Liver (tissue), 9 donors: ENCODE data around the gene GNB1. TPM values are rescaled to one million over a fixed set of nuclear protein-coding genes. Genes with fewer than 3 reads are reported as not detected.

ENCODE experiments used
- DNase-seq: peaks from one replicate; pipeline ENCODE4 v3.0.0-alpha.2; 2017; ENCODE audit warnings: low spot score
- H3K27ac ChIP-seq, 2 donors: one replicate each; pipeline ENCODE4 v1.7.0; 2013; ENCODE audit warnings: inconsistent platforms in 2 of 2, low read length in 2 of 2, control low read depth in 1 of 2, low read depth in 1 of 2, mild to moderate bottlenecking in 1 of 2
- H3K27me3 ChIP-seq, 4 donors: one replicate each; pipeline versions ENCODE4 v1.6.1 to v1.7.0; 2013; ENCODE audit warnings: low read length in 3 of 4, inconsistent platforms in 1 of 4, mild to moderate bottlenecking in 1 of 4, moderate library complexity in 1 of 4; ENCODE audit not compliant: control insufficient read depth in 4 of 4, insufficient read depth in 4 of 4
- H3K36me3 ChIP-seq, 4 donors: one replicate each; pipeline versions ENCODE4 v1.6.1 to v1.7.0; 2013; ENCODE audit warnings: low read length in 3 of 4, mild to moderate bottlenecking in 3 of 4, low read depth in 1 of 4, moderate library complexity in 1 of 4; ENCODE audit not compliant: control insufficient read depth in 4 of 4, insufficient read depth in 3 of 4
- H3K4me1 ChIP-seq, 4 donors: one replicate each; pipeline versions ENCODE4 v1.6.1 to v1.7.0; 2013; ENCODE audit warnings: low read length in 3 of 4, mild to moderate bottlenecking in 3 of 4, moderate library complexity in 1 of 4; ENCODE audit not compliant: control insufficient read depth in 4 of 4, insufficient read depth in 4 of 4
- H3K4me3 ChIP-seq, 3 donors: one replicate each; pipeline versions ENCODE4 v1.6.1 to v1.7.0; 2013; ENCODE audit warnings: low read length in 3 of 3, control low read depth in 1 of 3, low read depth in 1 of 3, mild to moderate bottlenecking in 1 of 3
- H3K9ac ChIP-seq, 2 donors: one replicate each; pipeline ENCODE4 v1.7.0; 2013; ENCODE audit warnings: low read length in 2 of 2, mild to moderate bottlenecking in 2 of 2, moderate library complexity in 2 of 2, control low read depth in 1 of 2, low read depth in 1 of 2
- H3K9me3 ChIP-seq, 4 donors: one replicate each; pipeline versions ENCODE4 v1.6.1 to v1.7.0; 2013; ENCODE audit warnings: low read length in 3 of 4; ENCODE audit not compliant: control insufficient read depth in 4 of 4
- ATF3 ChIP-seq: IDR thresholded peaks from 2 replicates; pipeline ENCODE4 v1.6.1; 2016; ENCODE audit warnings: antibody characterized with exemption
- CTCF ChIP-seq: fragments of 150-350 bp; IDR thresholded peaks from 2 replicates; pipeline ENCODE4 v1.5.1; 2017; ENCODE audit warnings: improper control_type of control experiment, low read depth, low read length; ENCODE audit not compliant: missing input control
- EGR1 ChIP-seq, 2 donors: IDR thresholded peaks; 2 replicates each; pipeline ENCODE4 v1.6.1; 2016 to 2018; ENCODE audit warnings: antibody characterized with exemption in 2 of 2, low read depth in 2 of 2
- FOXA1 ChIP-seq: IDR thresholded peaks from 2 replicates; pipeline ENCODE4 v1.6.1; 2016; ENCODE audit warnings: antibody characterized with exemption
- FOXA2 ChIP-seq: IDR thresholded peaks from 2 replicates; pipeline ENCODE4 v1.6.1; 2016; ENCODE audit warnings: antibody characterized with exemption
- GABPA ChIP-seq, 2 donors: IDR thresholded peaks in 1 of 2; conservative IDR thresholded peaks in 1 of 2; 2 replicates each; pipeline ENCODE4 v1.6.1; 2016; ENCODE audit warnings: antibody characterized with exemption in 2 of 2, mild to moderate bottlenecking in 1 of 2, moderate library complexity in 1 of 2
- HNF4A ChIP-seq, 2 donors: conservative IDR thresholded peaks; 2 replicates each; pipeline ENCODE4 v1.6.1; 2016; ENCODE audit warnings: antibody characterized with exemption in 2 of 2, mild to moderate bottlenecking in 2 of 2
- HNF4G ChIP-seq: IDR thresholded peaks from 2 replicates; pipeline ENCODE4 v1.6.1; 2016; ENCODE audit warnings: antibody characterized with exemption
- JUND ChIP-seq, 2 donors: IDR thresholded peaks; 2 replicates each; pipeline ENCODE4 v1.6.1; 2016; ENCODE audit warnings: antibody characterized with exemption in 2 of 2
- MAX ChIP-seq: IDR thresholded peaks from 2 replicates; pipeline ENCODE4 v1.6.1; 2016; ENCODE audit warnings: antibody characterized with exemption
- NR2F2 ChIP-seq: IDR thresholded peaks from 2 replicates; pipeline ENCODE4 v1.6.1; 2016; ENCODE audit warnings: antibody characterized with exemption
- RAD21 ChIP-seq, 2 donors: IDR thresholded peaks; 2 replicates each; pipeline ENCODE4 v1.6.1; 2016; ENCODE audit warnings: antibody characterized with exemption in 2 of 2, mild to moderate bottlenecking in 2 of 2
- REST ChIP-seq: IDR thresholded peaks from 2 replicates; pipeline ENCODE4 v1.6.1; 2016; ENCODE audit warnings: antibody characterized with exemption, mild to moderate bottlenecking
- RXRA ChIP-seq, 2 donors: IDR thresholded peaks; 2 replicates each; pipeline ENCODE4 v1.6.1; 2017 to 2018; ENCODE audit warnings: antibody characterized with exemption in 2 of 2, mild to moderate bottlenecking in 1 of 2
- SP1 ChIP-seq: IDR thresholded peaks from 2 replicates; pipeline ENCODE4 v1.6.1; 2018; ENCODE audit warnings: antibody characterized with exemption, mild to moderate bottlenecking
- TAF1 ChIP-seq: conservative IDR thresholded peaks from 2 replicates; pipeline ENCODE4 v1.6.1; 2016; ENCODE audit warnings: antibody characterized with exemption, mild to moderate bottlenecking
- YY1 ChIP-seq: IDR thresholded peaks from 2 replicates; pipeline ENCODE4 v1.6.1; 2016; ENCODE audit warnings: antibody characterized with exemption, mild to moderate bottlenecking
- ZBTB33 ChIP-seq: IDR thresholded peaks from 2 replicates; pipeline ENCODE4 v1.6.1; 2016; ENCODE audit warnings: antibody characterized with exemption
- WGBS: extraction: QIAGEN DNeasy Blood & Tissue Kit; methylation state at CpG from one replicate; pipeline ENCODE4 v1.1.7; 2013; 5-methylcytosine and 5-hydroxymethylcytosine counted together
- polyA plus RNA-seq, 2 donors: library from polyadenylated mRNA; stranded (reverse) in 1 of 2; unstranded in 1 of 2; fragments of 200-250 nt in 1 of 2; fragments of >200 nt in 1 of 2; fragmentation: Nextera tagmentation in 1 of 2; extraction: Ambion mirVana in 1 of 2; gene quantifications; one replicate each; pipeline versions ENCODE4 v1.2.1 to v1.2.3, GENCODE V29; 2013 to 2015
- total RNA-seq, 2 donors: library from RNA; depleted of rRNA; stranded (reverse); fragments of >200 nt; gene quantifications; one replicate each; pipeline ENCODE4 v1.2.3, GENCODE V29; 2014
- donor health status: healthy.
- donor health status: healthy.
- donor health status: healthy.
- donor health status: healthy.
- donor health status: healthy.

The GNB1 gene
- total and polyA plus RNA-seq, 4 donors = 22.3 to 68.5 (median 52.7) TPM

GRCh38 chr1:1825217-1825616 is 65.7 kb downstream of the GNB1 start:
- 96% methylated on average over 5 of the region's 5 CpGs for WGBS
- no peaks in the 10 kb centered on the region for H3K27me3 ChIP-seq
- no peak for TF ChIP-seq NR2F2
- no peak for TF ChIP-seq ATF3
- no peak overlapping the region for H3K9ac ChIP-seq
- H3K4me1 ChIP-seq = no peaks in the 10 kb centered on the region
- no peaks in the 10 kb centered on the region for H3K9me3 ChIP-seq
- no peak overlapping the region for H3K27ac ChIP-seq
- peaks cover 7 to 21% (median 16%) of the 10 kb centered on the region in 4 donors for H3K36me3 ChIP-seq
- no peak for DNase-seq
- no peak overlapping the region for H3K4me3 ChIP-seq

GRCh38 chr1:1819762-1820161 is 71.1 kb downstream of the GNB1 start:
- Histone ChIP-seq H3K4me3 (no peak overlapping the region), H3K27ac (no peak overlapping the region), H3K4me1 (no peaks in the 10 kb centered on the region), H3K9me3 (no peaks in the 10 kb centered on the region), H3K27me3 (no peaks in the 10 kb centered on the region), H3K36me3 (peaks cover 16 to 31% (median 25%) of the 10 kb centered on the region in 4 donors), H3K9ac (no peak overlapping the region)
- TF ChIP-seq ZBTB33 = no peak
- TF ChIP-seq SP1 = no peak
- no peak for TF ChIP-seq GABPA (IDR thresholded peaks at IDR 0.05 in 1 of 2, conservative IDR thresholded peaks at IDR 0.05 in 1 of 2)
- no peak for TF ChIP-seq YY1
- no peak for TF ChIP-seq HNF4G
- TF ChIP-seq CTCF = no peak
- TF ChIP-seq REST = no peak
- TF ChIP-seq FOXA1 = no peak
- TF ChIP-seq FOXA2 = no peak
- TF ChIP-seq RXRA (IDR thresholded peaks at IDR 0.05) = no peak
- TF ChIP-seq EGR1 (IDR thresholded peaks at IDR 0.05; ENCODE audit: low read depth in 2 of 2) = no peak
- TF ChIP-seq HNF4A (conservative IDR thresholded peaks at IDR 0.05) = no peak
- TF ChIP-seq ATF3 = no peak
- TF ChIP-seq TAF1 = no peak
- TF ChIP-seq NR2F2 = no peak
- no peak for TF ChIP-seq JUND (IDR thresholded peaks at IDR 0.05)
- no peak for TF ChIP-seq MAX
- TF ChIP-seq RAD21 (IDR thresholded peaks at IDR 0.05) = no peak
- DNase-seq = no peak
- 98% methylated on average over 6 of the region's 6 CpGs for WGBS
